ENCODE results near the gene STK39.

- no peak for TF ChIP-seq CTCF (IDR thresholded peaks at IDR 0.05)
- TF ChIP-seq POLR2A (IDR thresholded peaks at IDR 0.05): no peak
Measured at GRCh38 chr2:168096158-168096557, 151.2 kb downstream of the STK39 start.

Measured in lower leg skin (tissue), 3 donors.